Adipocyte (in vitro differentiated cells): ENCODE measurements around the gene RANBP9.

ENCODE experiments used
- DNase-seq: peaks from one replicate; pipeline ENCODE4 v3.0.0-alpha.2; 2015; ENCODE audit warnings: low read depth
- H3K27me3 ChIP-seq: replicated peaks from 2 replicates; pipeline ENCODE4 v1.7.0; 2013; ENCODE audit warnings: mild to moderate bottlenecking, low read length, moderate library complexity; ENCODE audit not compliant: control insufficient read depth, insufficient read depth
- H3K36me3 ChIP-seq: 2 replicates; pipeline ENCODE4 v1.7.0; 2013; ENCODE audit warnings: low read length, mild to moderate bottlenecking, moderate library complexity; ENCODE audit not compliant: control insufficient read depth, insufficient read depth, severe bottlenecking
- H3K4me1 ChIP-seq: 2 replicates; pipeline ENCODE4 v1.7.0; 2013; ENCODE audit warnings: mild to moderate bottlenecking, low read length, moderate library complexity; ENCODE audit not compliant: control insufficient read depth, insufficient read depth
- H3K4me3 ChIP-seq: 2 replicates; pipeline ENCODE4 v1.7.0; 2013; ENCODE audit warnings: mild to moderate bottlenecking, low read length, moderate library complexity
- H3K9ac ChIP-seq: 2 replicates; pipeline ENCODE4 v1.7.0; 2013; ENCODE audit warnings: mild to moderate bottlenecking, low read length, moderate library complexity
- H3K9me3 ChIP-seq: 2 replicates; pipeline ENCODE4 v1.7.0; 2013; ENCODE audit warnings: mild to moderate bottlenecking, low read length, moderate library complexity; ENCODE audit not compliant: control insufficient read depth

The RANBP9 gene

GRCh38 chr6:13711733-13712598 is at the start of gene RANBP9:
Gene RANBP9, minus strand, starts transcription at chr6:13711835. Its CDS starts 330 bp downstream, at chr6:13711505.
- Histone ChIP-seq H3K4me3 (peak within 1 kb of the TSS; percentile 94), H3K27me3 (no peaks in the 10 kb centered on the region), H3K4me1 (peaks cover 23% of the 10 kb centered on the region), H3K36me3 (no peaks in the 10 kb centered on the region), H3K9ac (peak within 1 kb of the TSS; percentile 96), H3K9me3 (no peaks in the 10 kb centered on the region)
- peak; percentile 97 for DNase-seq

GRCh38 chr6:13760307-13761304 is 49.0 kb upstream of the RANBP9 start:
- H3K4me3 ChIP-seq, result peak overlapping the region; percentile 66
- H3K4me1 ChIP-seq, result peaks cover 33% of the 10 kb centered on the region
- DNase-seq, result peak; percentile 93
- no peaks in the 10 kb centered on the region for H3K9me3 ChIP-seq
- H3K36me3 ChIP-seq, result no peaks in the 10 kb centered on the region
- H3K9ac ChIP-seq, result peak overlapping the region; percentile 73
- H3K27me3 ChIP-seq, result no peaks in the 10 kb centered on the region

GRCh38 chr6:13759025-13759424 is 47.4 kb upstream of the RANBP9 start:
- Histone ChIP-seq H3K27me3 (no peaks in the 10 kb centered on the region), H3K36me3 (no peaks in the 10 kb centered on the region), H3K4me1 (peaks cover 33% of the 10 kb centered on the region), H3K9me3 (no peaks in the 10 kb centered on the region), H3K9ac (no peak overlapping the region), H3K4me3 (no peak overlapping the region)
- DNase-seq, result no peak

GRCh38 chr6:13754644-13755043 is 43.0 kb upstream of the RANBP9 start:
- no peak for DNase-seq
- Histone ChIP-seq H3K9me3 (no peaks in the 10 kb centered on the region), H3K4me1 (no peaks in the 10 kb centered on the region), H3K9ac (no peak overlapping the region), H3K27me3 (no peaks in the 10 kb centered on the region), H3K36me3 (no peaks in the 10 kb centered on the region), H3K4me3 (no peak overlapping the region)

GRCh38 chr6:13743736-13744127 is 32.1 kb upstream of the RANBP9 start:
- Histone ChIP-seq H3K4me1 (no peaks in the 10 kb centered on the region), H3K4me3 (no peak overlapping the region), H3K9ac (no peak overlapping the region), H3K9me3 (no peaks in the 10 kb centered on the region), H3K36me3 (no peaks in the 10 kb centered on the region), H3K27me3 (no peaks in the 10 kb centered on the region)
- no peak for DNase-seq

GRCh38 chr6:13742961-13743735 is 31.5 kb upstream of the RANBP9 start:
- Histone ChIP-seq H3K4me3 (no peak overlapping the region), H3K4me1 (no peaks in the 10 kb centered on the region), H3K9me3 (no peaks in the 10 kb centered on the region), H3K9ac (no peak overlapping the region), H3K36me3 (no peaks in the 10 kb centered on the region), H3K27me3 (no peaks in the 10 kb centered on the region)
- DNase-seq, result no peak

- Histone ChIP-seq H3K4me3 (no peak overlapping the region), H3K36me3 (no peaks in the 10 kb centered on the region), H3K27me3 (no peaks in the 10 kb centered on the region), H3K9me3 (no peaks in the 10 kb centered on the region), H3K9ac (no peak overlapping the region), H3K4me1 (peaks cover 3% of the 10 kb centered on the region)
- no peak for DNase-seq
Measured at GRCh38 chr6:13741365-13741764, 29.7 kb upstream of the RANBP9 start.

- H3K9ac ChIP-seq, result no peak overlapping the region
- H3K27me3 ChIP-seq, result no peaks in the 10 kb centered on the region
- H3K4me3 ChIP-seq, result no peak overlapping the region
- H3K9me3 ChIP-seq, result no peaks in the 10 kb centered on the region
- peaks cover 35% of the 10 kb centered on the region for H3K4me1 ChIP-seq
- no peak for DNase-seq
- H3K36me3 ChIP-seq, result no peaks in the 10 kb centered on the region
Measured at GRCh38 chr6:13735031-13735430, 23.4 kb upstream of the RANBP9 start.

- H3K9me3 ChIP-seq, result no peaks in the 10 kb centered on the region
- no peaks in the 10 kb centered on the region for H3K27me3 ChIP-seq
- H3K36me3 ChIP-seq, result no peaks in the 10 kb centered on the region
- H3K4me1 ChIP-seq, result peaks cover 38% of the 10 kb centered on the region
- DNase-seq, result peak; percentile 83
- peak overlapping the region; percentile 71 for H3K9ac ChIP-seq
- peak overlapping the region; percentile 79 for H3K4me3 ChIP-seq
Measured at GRCh38 chr6:13733178-13733887, 21.7 kb upstream of the RANBP9 start.

GRCh38 chr6:13730704-13731103 is 19.1 kb upstream of the RANBP9 start:
- Histone ChIP-seq H3K9me3 (no peaks in the 10 kb centered on the region), H3K4me1 (peaks cover 29% of the 10 kb centered on the region), H3K27me3 (no peaks in the 10 kb centered on the region), H3K9ac (no peak overlapping the region), H3K36me3 (no peaks in the 10 kb centered on the region), H3K4me3 (no peak overlapping the region)
- no peak for DNase-seq
